ENCODE data around the gene TMEFF1.

DNA sequence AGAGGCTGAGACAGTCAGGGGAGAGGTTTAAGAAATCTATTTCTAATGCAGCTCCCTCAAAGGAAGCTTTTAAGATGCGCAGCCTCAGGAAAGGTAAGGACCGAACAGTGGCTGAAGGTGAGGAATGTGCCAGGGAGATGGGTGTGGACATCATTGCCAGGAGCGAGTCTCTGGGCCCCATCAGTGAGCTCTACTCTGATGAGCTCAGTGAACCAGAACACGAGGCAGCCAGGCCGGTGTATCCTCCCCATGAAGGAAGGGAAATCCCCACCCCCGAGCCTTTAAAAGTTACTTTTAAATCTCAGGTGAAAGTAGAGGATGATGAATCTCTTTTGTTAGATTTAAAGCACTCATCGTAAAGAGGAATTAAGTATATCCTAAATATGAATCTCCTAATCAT is 113.1 kb downstream of the TMEFF1 start:
- TF ChIP-seq CEBPB (IDR thresholded peaks at IDR 0.05; ENCODE audit: low read depth) (no peak), EZH2 (IDR thresholded peaks at IDR 0.05) (no peak), POLR2AphosphoS5 (IDR thresholded peaks at IDR 0.05; ENCODE audit: low read depth, low read length) (no peak), POLR2A (IDR thresholded peaks at IDR 0.05; ENCODE audit: borderline replicate concordance, extremely low read depth, insufficient read depth, insufficient read length) (no peak), SIN3A (IDR thresholded peaks at IDR 0.05; ENCODE audit: low read depth) (no peak), ZNF274 (IDR thresholded peaks at IDR 0.05; ENCODE audit: low read depth, low read length) (no peak), JUND (IDR thresholded peaks at IDR 0.05) (no peak), SRF (IDR thresholded peaks at IDR 0.05; ENCODE audit: low read depth) (no peak), SP1 (IDR thresholded peaks at IDR 0.05; ENCODE audit: low read depth) (no peak)
- TF ChIP-seq, protein P1, sequence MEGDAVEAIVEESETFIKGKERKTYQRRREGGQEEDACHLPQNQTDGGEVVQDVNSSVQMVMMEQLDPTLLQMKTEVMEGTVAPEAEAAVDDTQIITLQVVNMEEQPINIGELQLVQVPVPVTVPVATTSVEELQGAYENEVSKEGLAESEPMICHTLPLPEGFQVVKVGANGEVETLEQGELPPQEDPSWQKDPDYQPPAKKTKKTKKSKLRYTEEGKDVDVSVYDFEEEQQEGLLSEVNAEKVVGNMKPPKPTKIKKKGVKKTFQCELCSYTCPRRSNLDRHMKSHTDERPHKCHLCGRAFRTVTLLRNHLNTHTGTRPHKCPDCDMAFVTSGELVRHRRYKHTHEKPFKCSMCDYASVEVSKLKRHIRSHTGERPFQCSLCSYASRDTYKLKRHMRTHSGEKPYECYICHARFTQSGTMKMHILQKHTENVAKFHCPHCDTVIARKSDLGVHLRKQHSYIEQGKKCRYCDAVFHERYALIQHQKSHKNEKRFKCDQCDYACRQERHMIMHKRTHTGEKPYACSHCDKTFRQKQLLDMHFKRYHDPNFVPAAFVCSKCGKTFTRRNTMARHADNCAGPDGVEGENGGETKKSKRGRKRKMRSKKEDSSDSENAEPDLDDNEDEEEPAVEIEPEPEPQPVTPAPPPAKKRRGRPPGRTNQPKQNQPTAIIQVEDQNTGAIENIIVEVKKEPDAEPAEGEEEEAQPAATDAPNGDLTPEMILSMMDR (IDR thresholded peaks at IDR 0.05 in 2 of 3, conservative IDR thresholded peaks at IDR 0.05 in 1 of 3; ENCODE audit: borderline replicate concordance in 1 of 3, insufficient read depth in 1 of 3, low read depth in 2 of 3, low read length in 2 of 3): no peak
- TF ChIP-seq, protein P2, sequence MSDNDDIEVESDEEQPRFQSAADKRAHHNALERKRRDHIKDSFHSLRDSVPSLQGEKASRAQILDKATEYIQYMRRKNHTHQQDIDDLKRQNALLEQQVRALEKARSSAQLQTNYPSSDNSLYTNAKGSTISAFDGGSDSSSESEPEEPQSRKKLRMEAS (IDR thresholded peaks at IDR 0.05): no peak
- TF ChIP-seq, protein P3, sequence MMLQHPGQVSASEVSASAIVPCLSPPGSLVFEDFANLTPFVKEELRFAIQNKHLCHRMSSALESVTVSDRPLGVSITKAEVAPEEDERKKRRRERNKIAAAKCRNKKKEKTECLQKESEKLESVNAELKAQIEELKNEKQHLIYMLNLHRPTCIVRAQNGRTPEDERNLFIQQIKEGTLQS (IDR thresholded peaks at IDR 0.05): no peak

All from HCT116 (cell line).